CD4-positive, alpha-beta T cell (primary cell): ENCODE results near the gene DGKK. TPM values are rescaled to one million over a fixed set of nuclear protein-coding genes. Genes with fewer than 3 reads are reported as not detected.
A peak's percentile ranks its signal among the peaks of the same experiment; 100 is the strongest.

Source experiments
- ATAC-seq: fragments of 200-7000 bp; cut with Tn5 transposase; one replicate; pipeline ENCODE4 v1.10.0; 2022; ENCODE audit warnings: mild to moderate bottlenecking; ENCODE audit not compliant: poor library complexity
- CTCF ChIA-PET: fragments of 350-600 bp; sonication (Branson Sonifier 250); formaldehyde crosslinking; loops from one replicate; lab custom pipeline; 2021; ENCODE audit warnings: antibody characterized with exemption, inconsistent platforms; lab: Charles Lee
- POLR2A ChIA-PET: fragments of 350-600 bp; sonication (Branson Sonifier 250); formaldehyde crosslinking; loops from one replicate; lab custom pipeline; 2021; ENCODE audit warnings: antibody characterized with exemption, inconsistent platforms; lab: Charles Lee
- DNase-seq, 14 experiments: peaks; one replicate each; pipeline ENCODE4 v3.0.0-alpha.2; 2013 to 2020; ENCODE audit warnings: mixed read lengths in 2 of 14
- H3K27ac ChIP-seq, 2 donors: one replicate each; pipeline versions ENCODE4 v1.5.1 to v1.7.0; 2013; ENCODE audit warnings: low read length in 2 of 2, low read depth in 1 of 2, mild to moderate bottlenecking in 1 of 2
- H3K27me3 ChIP-seq, 2 experiments: 1 replicate in 1 of 2; 2 replicates in 1 of 2; pipeline versions ENCODE4 v1.6.1 to v1.7.0; 2013; ENCODE audit warnings: low read length in 2 of 2, control low read depth in 1 of 2, mild to moderate bottlenecking in 1 of 2, moderate library complexity in 1 of 2; ENCODE audit not compliant: insufficient read depth in 2 of 2, control insufficient read depth in 1 of 2
- H3K36me3 ChIP-seq: one replicate; pipeline ENCODE4 v1.6.1; 2013; ENCODE audit warnings: low read length, control low read depth; ENCODE audit not compliant: insufficient read depth
- H3K4me1 ChIP-seq: one replicate; pipeline ENCODE4 v1.6.1; 2013; ENCODE audit warnings: low read length, control low read depth; ENCODE audit not compliant: insufficient read depth
- H3K4me3 ChIP-seq: one replicate; pipeline ENCODE4 v1.5.1; 2013; ENCODE audit warnings: mild to moderate bottlenecking, low read length, moderate library complexity
- H3K9me3 ChIP-seq, 2 experiments: 1 replicate in 1 of 2; 2 replicates in 1 of 2; pipeline versions ENCODE4 v1.6.1 to v1.7.0; 2013; ENCODE audit warnings: low read length in 2 of 2, mild to moderate bottlenecking in 2 of 2, control low read depth in 1 of 2, moderate library complexity in 1 of 2; ENCODE audit not compliant: control insufficient read depth in 1 of 2, insufficient read depth in 1 of 2
- H3K27ac Mint-ChIP-seq: one replicate; pipeline ENCODE4 v1.8.0; 2020; ENCODE audit warnings: mixed read lengths
- H3K27me3 Mint-ChIP-seq: one replicate; pipeline ENCODE4 v1.8.0; 2021; ENCODE audit warnings: mixed read lengths
- H3K36me3 Mint-ChIP-seq: one replicate; pipeline ENCODE4 v1.8.0; 2021; ENCODE audit warnings: low read depth, mixed read lengths
- H3K4me1 Mint-ChIP-seq: one replicate; pipeline ENCODE4 v1.8.0; 2021; ENCODE audit warnings: low read depth, mixed read lengths
- H3K4me3 Mint-ChIP-seq: one replicate; pipeline ENCODE4 v1.8.0; 2020; ENCODE audit warnings: mild to moderate bottlenecking, mixed read lengths
- H3K9me3 Mint-ChIP-seq: one replicate; pipeline ENCODE4 v1.8.0; 2020; ENCODE audit warnings: mixed read lengths
- CTCF ChIP-seq: fragments of 200-600 bp; IDR thresholded peaks from one replicate; pipeline ENCODE4 v1.8.0; 2022; ENCODE audit warnings: antibody characterized with exemption, mild to moderate bottlenecking
- intact Hi-C, 2 experiments: fragments of 100-400 bp; cut with DNase I in 1 of 2; cut with micrococcal nuclease in 1 of 2; formaldehyde crosslinking; loops; one replicate each; pipeline versions ENCODE4 v1.15.1 to v1.9.0; 2023 to 2025; cut with DNase I, micrococcal nuclease
- total RNA-seq, 174 experiments: library from RNA in 2 of 174; stranded (reverse) in 2 of 174; gene quantifications; one replicate each; pipeline ENCODE4 v1.2.3 and lab custom pipeline; 2021 to 2026

The DGKK gene
- total RNA-seq, 2 experiments from 2014 or later, result not detected

DNA sequence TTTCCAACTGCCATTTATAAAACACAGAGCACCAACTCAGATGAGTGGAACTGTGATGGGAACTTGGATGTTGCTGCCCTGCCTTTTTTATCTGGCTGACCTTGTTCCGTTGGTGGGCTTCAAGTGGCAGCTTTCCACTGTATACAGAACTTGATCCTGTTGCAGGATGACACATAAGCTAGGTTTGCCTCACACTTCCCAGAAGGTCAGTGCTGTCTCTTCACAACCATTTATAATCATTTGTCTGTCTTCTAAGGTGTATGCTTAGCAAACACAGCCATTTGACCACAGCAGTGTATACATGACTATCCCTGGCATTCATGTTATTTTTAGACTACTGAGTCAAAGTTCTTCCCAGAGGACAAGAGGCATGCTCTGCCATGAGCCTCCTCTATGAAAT lies 20.3 kb downstream of the DGKK start:
- POLR2A ChIA-PET, result no interaction called here

DNA sequence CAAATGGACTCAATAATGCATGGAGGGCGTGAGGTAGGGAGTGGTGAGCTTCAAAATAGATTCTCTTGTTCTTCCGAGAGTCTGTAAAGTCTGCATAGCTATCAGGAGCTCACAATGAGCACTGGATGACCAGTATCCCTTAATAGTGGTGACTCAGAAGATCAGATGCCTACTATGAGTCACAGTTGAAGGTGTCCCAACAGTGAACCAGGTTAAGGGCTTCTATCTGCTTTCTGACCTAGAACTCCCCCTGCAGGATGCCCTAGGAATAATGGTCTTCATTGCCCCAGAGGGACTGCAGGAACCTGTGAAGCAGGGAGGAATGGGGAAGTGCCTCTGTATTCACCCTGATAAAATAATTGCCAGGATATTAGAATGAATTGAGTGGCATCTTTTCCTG lies 22.1 kb downstream of the DGKK start:
- Histone ChIP-seq H3K9me3 (no peaks in the 10 kb centered on the region), H3K36me3 (no peaks in the 10 kb centered on the region), H3K27ac (no peak overlapping the region), H3K27me3 (peaks cover 3 to 4% of the 10 kb centered on the region in 2 experiments), H3K4me3 (no peak overlapping the region), H3K4me1 (no peaks in the 10 kb centered on the region)
- Mint-ChIP-seq H3K27me3 (peaks cover 28% of the 10 kb centered on the region), H3K4me1 (no peaks in the 10 kb centered on the region), H3K9me3 (no peaks in the 10 kb centered on the region), H3K4me3 (no peak overlapping the region), H3K36me3 (no peaks in the 10 kb centered on the region), H3K27ac (no peak overlapping the region)
- DNase-seq (peak in 3 of 14 experiments; percentile 5 to 13 (median 13)), ATAC-seq (no peak)
- CTCF ChIA-PET, result no interaction called here
- intact Hi-C loops, result no loop called here
- POLR2A ChIA-PET, result no interaction called here
- no peak for TF ChIP-seq CTCF

More for the DNA sequence above, 20.3 kb downstream of the DGKK start:
- CTCF ChIA-PET, result no interaction called here
- no peak overlapping the region for H3K27ac Mint-ChIP-seq
- Histone ChIP-seq H3K4me3 (no peak overlapping the region), H3K27ac (no peak overlapping the region), H3K36me3 (no peaks in the 10 kb centered on the region), H3K4me1 (no peaks in the 10 kb centered on the region), H3K27me3 (peaks cover 3 to 4% of the 10 kb centered on the region in 2 experiments), H3K9me3 (no peaks in the 10 kb centered on the region)
- intact Hi-C loops, result no loop called here
- no peaks in the 10 kb centered on the region for H3K4me1 Mint-ChIP-seq
- H3K27me3 Mint-ChIP-seq, result peaks cover 28% of the 10 kb centered on the region
- H3K36me3 Mint-ChIP-seq, result no peaks in the 10 kb centered on the region
- no peaks in the 10 kb centered on the region for H3K9me3 Mint-ChIP-seq
- no peak for TF ChIP-seq CTCF
- no peak overlapping the region for H3K4me3 Mint-ChIP-seq
- ATAC-seq (no peak), DNase-seq (no peak)

- H3K4me3 Mint-ChIP-seq, result no peak overlapping the region
- no peaks in the 10 kb centered on the region for H3K9me3 ChIP-seq
- H3K27ac ChIP-seq, result no peak overlapping the region
- peaks cover 3 to 4% of the 10 kb centered on the region in 2 experiments for H3K27me3 ChIP-seq
- DNase-seq (no peak), ATAC-seq (no peak)
- H3K4me1 Mint-ChIP-seq, result no peaks in the 10 kb centered on the region
- peaks cover 28% of the 10 kb centered on the region for H3K27me3 Mint-ChIP-seq
- TF ChIP-seq CTCF, result no peak
- no peak overlapping the region for H3K4me3 ChIP-seq
- H3K9me3 Mint-ChIP-seq, result no peaks in the 10 kb centered on the region
- no peaks in the 10 kb centered on the region for H3K36me3 Mint-ChIP-seq
- H3K27ac Mint-ChIP-seq, result no peak overlapping the region
- no peaks in the 10 kb centered on the region for H3K36me3 ChIP-seq
- POLR2A ChIA-PET, result no interaction called here
- no peaks in the 10 kb centered on the region for H3K4me1 ChIP-seq
- intact Hi-C loops, result no loop called here
- CTCF ChIA-PET, result no interaction called here
Measured at GRCh38 chrX:50447535-50447934, 23.1 kb downstream of the DGKK start.
